GM18861 (cell line): ENCODE results near the gene LMNB1.

Experiments used
- ATAC-seq: cut with Tn5 transposase; IDR thresholded peaks from one replicate; pipeline ENCODE4 v1.9.1; 2021; ENCODE audit not compliant: unreplicated experiment

The LMNB1 gene

DNA sequence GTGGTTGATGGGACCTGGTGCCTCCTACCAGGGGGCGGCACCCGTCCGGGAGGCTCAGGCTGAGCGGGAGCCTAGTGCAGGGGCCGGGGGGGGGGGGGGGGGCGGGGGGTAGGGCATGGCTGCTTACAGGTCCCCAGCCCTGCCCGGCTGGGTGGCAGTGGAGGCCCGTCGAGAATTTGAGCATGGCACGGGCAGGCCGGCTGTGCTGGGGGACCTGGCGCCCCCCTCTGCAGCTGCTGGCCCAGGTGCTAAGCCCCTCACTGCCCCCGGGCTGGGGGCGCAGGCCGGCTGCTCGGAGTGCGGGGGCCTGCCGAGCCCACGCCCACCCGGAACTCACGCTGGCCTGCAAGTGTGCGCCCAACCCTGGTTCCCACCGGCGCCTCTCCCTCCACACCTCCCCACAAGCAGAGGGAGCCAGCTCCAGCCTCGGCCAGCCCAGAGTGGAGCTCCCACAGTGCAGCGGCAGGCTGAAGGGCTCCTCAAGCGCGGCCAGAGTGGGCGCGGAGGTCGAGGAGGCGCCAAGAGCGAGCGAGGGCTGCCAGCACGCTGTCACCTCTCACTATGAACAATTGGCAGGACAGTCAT lies 77.7 kb downstream of the LMNB1 start:
- ATAC-seq = no peak

DNA sequence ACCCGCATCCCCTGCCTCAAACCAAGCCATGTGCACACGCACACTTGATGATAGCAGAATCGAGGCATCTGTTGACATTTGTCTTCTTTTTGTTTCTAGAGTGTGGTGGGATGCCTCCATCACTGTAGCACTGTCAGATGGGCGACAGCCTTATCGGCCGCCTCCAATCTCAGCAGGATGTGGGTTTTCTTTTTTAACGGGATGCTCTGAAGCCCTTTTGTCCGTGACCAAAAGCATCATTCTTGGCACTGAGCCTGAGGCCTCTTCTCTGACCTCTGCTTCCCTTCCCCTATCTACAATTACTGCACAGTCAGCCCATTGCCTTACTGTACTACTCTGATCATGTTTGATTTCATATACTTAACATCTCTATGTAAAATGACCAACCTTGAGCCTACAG lies 78.3 kb downstream of the LMNB1 start:
- ATAC-seq = no peak

- no peak for ATAC-seq
Observed at GRCh38 chr5:126857472-126858410, 80.8 kb downstream of the LMNB1 start.

DNA sequence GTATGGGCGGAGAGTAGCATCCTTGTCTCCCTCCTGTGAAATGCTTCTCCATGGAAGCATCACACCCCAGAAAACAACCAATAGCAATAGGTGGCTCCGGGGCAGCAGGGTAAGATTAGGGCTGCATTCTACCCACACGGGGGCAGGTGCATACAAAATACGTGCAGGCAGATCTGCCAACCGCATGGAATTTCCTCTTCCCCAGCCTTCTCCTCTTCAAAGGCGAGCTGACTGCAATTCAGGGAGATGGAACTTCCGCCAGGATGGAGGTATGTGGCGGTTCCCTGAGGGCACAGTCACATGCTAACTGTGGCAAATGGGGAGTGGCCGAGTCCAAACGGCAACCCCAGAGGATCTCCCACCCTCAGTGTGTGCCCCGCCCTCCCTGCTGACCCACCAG lies 81.5 kb downstream of the LMNB1 start:
- no peak for ATAC-seq

DNA sequence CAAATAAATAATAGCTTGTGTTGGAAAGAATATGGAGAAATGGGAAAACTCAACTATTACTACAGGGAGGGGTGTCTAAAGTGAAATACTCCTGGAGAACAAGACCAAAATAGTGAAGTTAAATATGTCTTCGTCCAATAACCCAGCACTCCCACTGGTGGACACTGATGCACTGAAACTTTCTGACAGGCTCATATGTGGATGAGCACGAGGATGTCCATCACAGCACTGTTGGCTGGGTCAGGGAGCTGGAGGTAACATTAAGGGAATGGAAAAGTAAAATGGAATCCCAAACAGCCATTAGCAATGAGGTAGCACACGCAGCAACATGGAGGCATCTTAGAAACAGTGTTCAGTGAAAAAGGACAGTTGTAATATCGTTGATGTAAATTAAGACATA lies 86.5 kb downstream of the LMNB1 start:
- ATAC-seq = no peak

DNA sequence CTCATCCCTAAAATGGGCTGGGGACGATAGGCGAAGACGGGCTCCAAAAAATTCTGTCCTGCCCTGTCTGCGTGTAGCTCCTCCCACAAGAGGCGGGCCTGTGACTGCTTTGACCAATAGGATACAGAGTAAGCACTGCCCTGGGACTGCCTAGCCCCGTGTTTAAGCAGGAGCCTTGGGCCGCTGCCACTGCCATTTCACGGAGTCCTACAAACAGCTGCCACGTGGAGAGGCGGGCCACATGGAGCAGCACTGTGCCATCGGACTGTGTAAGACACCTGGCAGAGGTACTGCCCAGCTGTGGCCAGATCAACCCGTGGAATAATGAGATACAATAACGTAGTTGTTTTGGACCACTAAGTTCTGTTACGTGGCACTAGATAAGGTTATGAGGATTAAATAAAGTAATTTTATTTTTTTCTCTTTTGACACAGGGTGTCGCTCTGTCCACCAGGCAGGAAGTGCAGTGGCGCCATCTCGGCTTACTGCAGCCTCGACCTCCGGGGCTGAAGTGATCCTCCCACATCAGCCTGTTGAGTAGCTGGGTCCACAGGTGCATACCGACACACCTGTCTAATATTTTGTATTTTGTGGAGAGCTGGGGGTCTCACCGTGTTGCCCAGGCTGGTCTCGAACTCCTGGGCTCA lies 87.2 kb downstream of the LMNB1 start:
- ATAC-seq = no peak

DNA sequence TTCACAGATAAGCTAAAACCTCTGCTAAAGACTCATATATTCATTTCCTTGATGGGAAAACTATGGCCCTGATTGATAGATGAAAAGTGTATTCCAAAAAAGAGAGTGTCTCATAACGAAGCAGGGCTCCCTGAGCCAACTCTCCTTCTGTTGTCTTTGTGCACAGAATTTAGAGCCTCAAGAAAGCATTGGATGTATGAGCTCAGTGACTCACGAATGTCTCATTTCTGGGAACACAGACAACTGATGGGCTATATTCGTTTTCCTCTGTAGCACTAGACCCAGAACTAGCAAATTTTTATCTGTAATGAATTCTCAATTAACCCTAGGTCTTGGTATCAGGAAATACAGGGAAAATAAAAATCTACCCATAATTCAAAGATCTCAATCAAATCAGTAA lies 88.4 kb downstream of the LMNB1 start:
- ATAC-seq = no peak

DNA sequence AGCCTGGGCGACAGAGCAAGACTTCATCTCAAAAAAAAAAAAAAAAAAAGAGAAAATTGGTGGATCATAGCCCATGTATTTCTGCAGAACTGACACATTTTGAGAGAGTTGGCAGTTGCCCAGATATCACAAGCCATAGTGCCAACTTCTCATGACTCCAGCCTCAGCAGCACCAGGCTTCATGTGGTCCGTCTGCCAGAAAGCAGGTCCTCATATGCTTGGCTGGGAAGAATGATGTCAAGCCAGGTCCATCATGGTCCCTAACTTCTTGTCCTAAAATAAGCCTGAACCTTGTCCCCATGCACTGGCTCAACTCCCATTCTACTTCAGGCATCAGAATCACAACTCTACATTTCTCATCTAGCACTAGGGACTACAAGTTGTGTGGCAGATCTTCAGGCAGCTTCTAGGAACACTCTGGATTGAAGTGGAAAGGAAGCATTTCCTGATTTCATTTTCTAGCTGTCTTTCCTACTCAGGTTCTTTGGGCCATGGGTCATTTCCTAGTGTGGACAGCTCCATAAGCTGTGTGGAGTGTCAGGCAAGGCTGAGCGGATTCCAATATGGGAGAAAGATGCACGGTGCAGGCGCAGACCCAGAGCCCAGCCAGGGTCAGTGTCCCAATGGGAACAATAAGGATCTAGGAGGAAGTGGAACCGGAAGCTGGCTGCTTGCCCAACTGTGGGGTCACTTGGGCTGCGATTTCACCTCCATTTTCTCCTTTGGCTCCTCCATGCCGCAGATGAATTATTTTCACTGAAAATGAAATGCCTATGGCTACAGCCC lies 90.1 kb downstream of the LMNB1 start:
- no peak for ATAC-seq

- no peak for ATAC-seq
Observed at GRCh38 chr5:126868338-126869004, 91.5 kb downstream of the LMNB1 start.

GRCh38 chr5:126869005-126869451 lies 92.1 kb downstream of the LMNB1 start:
- ATAC-seq = peak; percentile 59

- ATAC-seq = no peak
Observed at GRCh38 chr5:126871441-126871840, 94.5 kb downstream of the LMNB1 start.

DNA sequence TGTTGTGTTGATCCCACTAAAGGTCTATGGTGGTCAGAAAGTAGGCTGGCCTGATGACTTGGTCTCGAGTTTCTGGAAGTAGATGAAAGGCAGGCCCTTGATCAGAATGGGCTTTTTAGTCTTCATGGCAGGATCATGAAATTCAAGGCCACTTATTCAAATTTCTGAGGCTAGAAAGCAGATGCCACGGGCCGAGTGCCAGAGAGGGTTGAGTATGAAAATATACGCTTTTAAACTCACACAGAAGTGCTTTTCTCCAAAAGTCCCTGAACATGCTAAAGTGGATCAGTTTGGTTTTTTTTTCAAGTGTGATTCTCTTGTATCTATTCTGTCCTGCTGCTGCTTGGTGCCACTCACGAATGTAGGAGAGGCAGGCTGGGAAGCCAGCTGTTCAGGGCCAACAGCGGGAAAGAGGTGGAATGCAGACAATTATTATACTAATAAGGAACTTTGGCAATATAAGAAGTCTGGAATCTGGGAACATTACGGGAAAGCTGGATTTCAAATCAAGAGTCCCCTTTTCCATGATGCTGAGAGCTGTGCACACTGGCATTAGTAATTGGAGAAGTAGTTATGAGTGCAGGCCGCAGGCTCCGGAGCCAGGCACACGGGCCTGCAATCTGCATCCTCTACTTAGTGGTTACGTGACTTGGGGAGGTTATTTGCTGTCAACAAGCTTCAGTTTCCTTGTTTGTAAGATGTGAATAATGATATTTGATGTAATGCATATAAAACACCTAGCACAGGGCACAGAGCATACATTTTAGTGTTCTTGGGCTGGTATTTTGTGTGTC lies 95.8 kb downstream of the LMNB1 start:
- ATAC-seq = no peak

GRCh38 chr5:126875303-126875785 lies 98.4 kb downstream of the LMNB1 start:
- ATAC-seq = no peak

DNA sequence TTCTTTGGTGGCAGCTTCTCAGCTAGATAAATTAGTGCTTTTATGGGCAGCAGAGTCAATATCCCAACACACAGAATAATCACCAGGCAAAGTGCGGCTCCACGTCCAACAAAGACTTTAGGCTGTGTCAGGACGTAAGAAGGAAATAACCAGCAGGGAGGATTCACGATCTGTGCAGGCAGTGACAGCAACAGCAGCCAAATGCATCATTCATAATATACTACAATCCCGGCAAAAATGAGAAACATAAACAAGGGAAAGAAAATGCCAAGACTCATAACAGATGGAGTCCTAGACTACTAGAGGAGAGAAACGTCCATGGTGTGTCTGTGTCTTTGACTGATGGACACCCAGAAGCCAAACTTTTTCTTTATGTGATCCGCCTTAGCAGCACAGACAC lies 100.7 kb downstream of the LMNB1 start:
- no peak for ATAC-seq

- ATAC-seq = no peak
Observed at GRCh38 chr5:126878085-126878484, 101.1 kb downstream of the LMNB1 start.

- ATAC-seq = no peak
Observed at GRCh38 chr5:126878634-126879033, 101.7 kb downstream of the LMNB1 start.

DNA sequence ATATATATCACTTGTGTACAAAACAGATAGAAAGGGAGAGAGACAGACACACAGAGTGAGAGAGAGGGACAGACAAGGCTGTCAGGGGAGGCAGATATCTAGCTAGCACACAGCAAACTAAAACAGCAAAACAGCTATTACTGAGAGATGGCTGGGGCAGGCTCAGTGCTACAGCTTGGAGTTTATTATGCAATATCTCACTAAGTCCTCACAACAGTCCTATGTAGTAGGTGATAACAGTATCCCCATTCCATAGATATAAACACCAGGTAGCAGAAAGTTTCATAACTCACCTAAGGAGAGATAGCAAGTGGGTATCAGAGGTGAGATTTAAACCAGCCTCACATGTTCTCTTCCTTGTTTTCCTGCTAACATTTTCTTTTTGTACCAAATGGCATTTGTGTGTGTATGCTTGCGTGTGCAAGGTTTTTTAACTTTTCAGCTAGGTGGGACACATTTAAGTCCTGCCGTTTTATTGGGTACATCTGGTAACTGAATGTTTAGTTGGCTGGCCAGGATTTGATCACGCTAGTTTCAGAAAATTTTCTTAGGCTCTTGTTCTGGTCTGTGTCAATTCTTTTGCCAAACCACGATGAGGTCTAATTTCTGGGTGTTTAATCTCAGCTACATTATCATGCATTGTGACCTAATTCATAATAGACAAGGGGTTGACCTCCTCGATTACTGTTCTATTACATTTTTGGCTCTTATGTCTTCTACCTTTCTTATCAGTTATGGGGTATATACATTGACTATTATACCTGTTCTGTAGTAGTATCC lies 105.1 kb downstream of the LMNB1 start:
- ATAC-seq = no peak

DNA sequence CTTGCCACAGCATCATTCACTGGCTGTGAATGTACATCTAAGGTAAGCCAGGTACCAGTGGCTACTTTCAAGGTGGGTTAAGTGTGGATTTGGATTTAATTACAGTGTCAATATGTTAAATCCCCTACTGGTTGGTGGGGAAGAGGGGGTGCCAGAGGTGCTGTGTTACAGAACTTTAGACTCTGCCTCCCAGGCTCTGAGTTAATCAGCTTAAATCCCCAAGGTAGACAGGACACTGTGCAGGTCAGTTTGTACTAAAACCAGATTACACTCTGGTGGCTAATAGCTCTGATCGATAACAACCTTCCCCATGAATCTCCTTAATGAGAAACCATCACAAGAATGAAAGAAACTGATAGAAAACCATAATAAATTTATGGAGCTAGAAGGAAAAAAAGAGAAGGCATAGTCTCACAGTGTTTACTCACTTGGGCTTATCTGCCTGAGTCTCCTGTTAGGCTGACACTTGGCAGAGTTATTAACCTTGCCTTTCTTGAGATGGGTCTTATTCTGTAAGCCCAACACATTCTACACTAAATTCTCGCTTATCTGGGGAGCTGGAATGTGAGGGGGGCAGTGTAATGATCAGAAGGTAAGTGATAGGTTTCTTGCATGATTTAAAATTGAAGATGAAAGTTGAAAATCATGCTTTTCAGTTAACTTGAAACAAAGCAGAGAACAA lies 106.8 kb downstream of the LMNB1 start:
- ATAC-seq = no peak
